Astrocyte (in vitro differentiated cells and primary cell): ENCODE results near the gene TEAD4. TPM values are rescaled to one million over a fixed set of nuclear protein-coding genes. Genes with fewer than 3 reads are reported as not detected.

Experiments used
- DNase-seq: peaks from one replicate; pipeline ENCODE4 v3.0.0-alpha.2; 2010; ENCODE audit warnings: low read depth
- FAIRE-seq: peaks from 2 replicates; lab custom pipeline; 2011; peaks lifted over from hg19 to GRCh38; lab: Jason Lieb, UNC
- H2AFZ ChIP-seq: 2 replicates; pipeline ENCODE4 v1.6.0; 2012; ENCODE audit warnings: low read depth, low read length, inconsistent platforms
- H3K27ac ChIP-seq: 2 replicates; pipeline ENCODE4 v1.5.1; 2011; ENCODE audit warnings: low read depth, low read length, inconsistent platforms
- H3K27me3 ChIP-seq: 2 replicates; pipeline ENCODE4 v1.6.0; 2011; ENCODE audit warnings: low read length, inconsistent platforms; ENCODE audit not compliant: insufficient read depth
- H3K36me3 ChIP-seq: 2 replicates; pipeline ENCODE4 v1.5.1; 2011; ENCODE audit warnings: low read length, inconsistent platforms; ENCODE audit not compliant: insufficient read depth
- H3K4me1 ChIP-seq: 2 replicates; pipeline ENCODE4 v1.5.1; 2011; ENCODE audit warnings: low read length, inconsistent platforms; ENCODE audit not compliant: insufficient read depth
- H3K4me2 ChIP-seq: 2 replicates; pipeline ENCODE4 v1.6.0; 2012; ENCODE audit warnings: low read length, inconsistent platforms
- H3K4me3 ChIP-seq: 2 replicates; pipeline ENCODE4 v1.5.1; 2011; ENCODE audit warnings: low read depth, mild to moderate bottlenecking, low read length, inconsistent platforms; ENCODE audit not compliant: insufficient read depth
- H3K79me2 ChIP-seq: 2 replicates; pipeline ENCODE4 v1.6.0; 2012; ENCODE audit warnings: mild to moderate bottlenecking, low read length, inconsistent platforms; ENCODE audit not compliant: insufficient read depth
- H3K9ac ChIP-seq: 2 replicates; pipeline ENCODE4 v1.6.0; 2012; ENCODE audit warnings: mild to moderate bottlenecking, low read length, inconsistent platforms
- H3K9me3 ChIP-seq: 2 replicates; pipeline ENCODE4 v1.5.1; 2012; ENCODE audit warnings: low read depth, mild to moderate bottlenecking, low read length, inconsistent platforms; ENCODE audit not compliant: insufficient read depth
- H4K20me1 ChIP-seq: 2 replicates; pipeline ENCODE4 v1.6.0; 2012; ENCODE audit warnings: low read length, inconsistent platforms; ENCODE audit not compliant: insufficient read depth
- H3K27ac Mint-ChIP-seq: one replicate; pipeline ENCODE4 v1.8.0; 2021; ENCODE audit warnings: mild to moderate bottlenecking, mixed read lengths; ENCODE audit not compliant: unreplicated experiment
- H3K27me3 Mint-ChIP-seq: one replicate; pipeline ENCODE4 v1.8.0; 2021; ENCODE audit warnings: low read depth, mixed read lengths; ENCODE audit not compliant: unreplicated experiment
- H3K36me3 Mint-ChIP-seq: one replicate; pipeline ENCODE4 v1.8.0; 2021; ENCODE audit warnings: low read depth, mixed read lengths; ENCODE audit not compliant: unreplicated experiment
- H3K4me1 Mint-ChIP-seq: one replicate; pipeline ENCODE4 v1.8.0; 2021; ENCODE audit warnings: low read depth, mixed read lengths; ENCODE audit not compliant: unreplicated experiment
- H3K4me3 Mint-ChIP-seq: one replicate; pipeline ENCODE4 v1.8.0; 2021; ENCODE audit warnings: mild to moderate bottlenecking, moderate library complexity, mixed read lengths; ENCODE audit not compliant: unreplicated experiment
- H3K9me3 Mint-ChIP-seq: one replicate; pipeline ENCODE4 v1.8.0; 2021; ENCODE audit warnings: mild to moderate bottlenecking, mixed read lengths; ENCODE audit not compliant: unreplicated experiment
- EZH2 ChIP-seq: IDR thresholded peaks from 2 replicates; pipeline ENCODE4 v1.6.1; 2012; ENCODE audit warnings: mild to moderate bottlenecking, low read length, inconsistent platforms; ENCODE audit not compliant: insufficient read depth
- total RNA-seq: library from RNA; stranded (reverse); gene quantifications from 2 replicates; pipeline ENCODE4 v1.2.1, GENCODE V29; 2021
- TF ChIP-seq, protein P1 (sequence below): IDR thresholded peaks from 2 replicates; pipeline ENCODE4 v1.5.1; 2011; ENCODE audit warnings: low read depth, mild to moderate bottlenecking, inconsistent platforms, low read length, moderate library complexity; ENCODE audit not compliant: insufficient read depth

Gene TEAD4
- total RNA-seq, 1 donor from 2014 or later = 19.1 TPM

DNA sequence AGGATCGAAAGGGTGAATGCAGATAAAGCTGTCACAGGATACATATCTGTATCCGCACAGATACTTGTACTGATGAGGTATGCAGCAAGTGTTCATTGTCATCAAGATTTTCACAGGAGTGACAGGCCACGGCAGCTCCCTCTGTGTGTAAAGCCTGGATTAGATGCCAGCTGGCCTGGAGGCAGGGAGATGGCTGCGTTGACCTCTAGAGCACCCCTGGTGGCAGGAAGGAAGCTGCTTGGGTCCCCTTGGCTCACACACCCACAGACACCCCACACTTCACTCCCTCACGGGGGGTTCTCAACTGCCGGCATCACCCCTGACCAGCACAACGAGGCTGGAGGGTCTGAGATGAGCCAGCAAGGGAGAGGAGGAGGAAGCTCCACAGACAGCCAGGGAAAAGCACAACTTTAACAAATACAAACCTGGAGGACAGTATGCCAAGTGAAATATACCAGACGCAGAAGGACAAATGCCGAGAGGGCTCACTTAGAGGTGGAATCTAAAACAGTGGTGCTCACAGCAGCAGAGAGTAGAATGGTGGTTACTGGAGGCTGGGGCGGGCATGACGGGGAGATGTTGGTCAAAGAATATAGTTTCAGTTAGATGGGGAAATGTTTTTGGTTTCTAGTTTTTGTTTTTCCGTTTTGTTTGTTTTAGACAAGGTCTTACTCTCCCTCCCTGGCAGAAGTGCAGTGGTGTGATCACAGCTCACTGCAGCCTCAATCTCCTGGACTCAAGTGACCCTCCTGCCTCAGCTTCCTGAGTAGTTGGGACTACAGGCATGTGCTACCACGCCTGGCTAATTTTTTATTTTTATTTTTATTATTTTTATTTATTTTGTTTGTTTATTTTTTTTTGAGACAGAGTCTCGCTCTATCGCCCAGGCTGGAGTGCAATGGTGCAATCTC lies 45.7 kb downstream of the TEAD4 start:
- peaks cover 14% of the 10 kb centered on the region for H4K20me1 ChIP-seq
- H3K79me2 ChIP-seq = peaks cover 39% of the 10 kb centered on the region
- Mint-ChIP-seq H3K27me3 (no peaks in the 10 kb centered on the region), H3K4me3 (no peak overlapping the region), H3K36me3 (peaks cover 11% of the 10 kb centered on the region), H3K9me3 (no peaks in the 10 kb centered on the region), H3K4me1 (peaks cover 7% of the 10 kb centered on the region), H3K27ac (no peak overlapping the region)
- H3K9ac ChIP-seq = peak overlapping the region; percentile 46
- H3K27ac ChIP-seq = peak overlapping the region; percentile 35
- peaks cover 23% of the 10 kb centered on the region for H3K4me1 ChIP-seq
- no peak overlapping the region for H3K4me2 ChIP-seq
- TF ChIP-seq, protein P1, sequence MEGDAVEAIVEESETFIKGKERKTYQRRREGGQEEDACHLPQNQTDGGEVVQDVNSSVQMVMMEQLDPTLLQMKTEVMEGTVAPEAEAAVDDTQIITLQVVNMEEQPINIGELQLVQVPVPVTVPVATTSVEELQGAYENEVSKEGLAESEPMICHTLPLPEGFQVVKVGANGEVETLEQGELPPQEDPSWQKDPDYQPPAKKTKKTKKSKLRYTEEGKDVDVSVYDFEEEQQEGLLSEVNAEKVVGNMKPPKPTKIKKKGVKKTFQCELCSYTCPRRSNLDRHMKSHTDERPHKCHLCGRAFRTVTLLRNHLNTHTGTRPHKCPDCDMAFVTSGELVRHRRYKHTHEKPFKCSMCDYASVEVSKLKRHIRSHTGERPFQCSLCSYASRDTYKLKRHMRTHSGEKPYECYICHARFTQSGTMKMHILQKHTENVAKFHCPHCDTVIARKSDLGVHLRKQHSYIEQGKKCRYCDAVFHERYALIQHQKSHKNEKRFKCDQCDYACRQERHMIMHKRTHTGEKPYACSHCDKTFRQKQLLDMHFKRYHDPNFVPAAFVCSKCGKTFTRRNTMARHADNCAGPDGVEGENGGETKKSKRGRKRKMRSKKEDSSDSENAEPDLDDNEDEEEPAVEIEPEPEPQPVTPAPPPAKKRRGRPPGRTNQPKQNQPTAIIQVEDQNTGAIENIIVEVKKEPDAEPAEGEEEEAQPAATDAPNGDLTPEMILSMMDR = no peak
- TF ChIP-seq EZH2 = no peak
- H2AFZ ChIP-seq = no peak overlapping the region
- no peaks in the 10 kb centered on the region for H3K36me3 ChIP-seq
- DNase-seq (no peak), FAIRE-seq (no peak)
- no peaks in the 10 kb centered on the region for H3K27me3 ChIP-seq
- no peak overlapping the region for H3K4me3 ChIP-seq
- H3K9me3 ChIP-seq = no peaks in the 10 kb centered on the region

GRCh38 chr12:3005736-3006135 lies 46.5 kb downstream of the TEAD4 start:
- Histone ChIP-seq H3K27ac (no peak overlapping the region), H3K9me3 (no peaks in the 10 kb centered on the region), H3K27me3 (no peaks in the 10 kb centered on the region), H3K9ac (no peak overlapping the region), H3K4me2 (no peak overlapping the region), H3K36me3 (no peaks in the 10 kb centered on the region), H3K4me1 (peaks cover 23% of the 10 kb centered on the region), H2AFZ (no peak overlapping the region), H4K20me1 (peaks cover 14% of the 10 kb centered on the region), H3K79me2 (peaks cover 33% of the 10 kb centered on the region), H3K4me3 (no peak overlapping the region)
- Mint-ChIP-seq H3K4me1 (peaks cover 5% of the 10 kb centered on the region), H3K9me3 (no peaks in the 10 kb centered on the region), H3K27me3 (no peaks in the 10 kb centered on the region), H3K36me3 (peaks cover 16% of the 10 kb centered on the region), H3K4me3 (no peak overlapping the region), H3K27ac (no peak overlapping the region)
- DNase-seq (peak; percentile 62), FAIRE-seq (no peak)
- no peak for TF ChIP-seq EZH2
- TF ChIP-seq, protein P1 = no peak

DNA sequence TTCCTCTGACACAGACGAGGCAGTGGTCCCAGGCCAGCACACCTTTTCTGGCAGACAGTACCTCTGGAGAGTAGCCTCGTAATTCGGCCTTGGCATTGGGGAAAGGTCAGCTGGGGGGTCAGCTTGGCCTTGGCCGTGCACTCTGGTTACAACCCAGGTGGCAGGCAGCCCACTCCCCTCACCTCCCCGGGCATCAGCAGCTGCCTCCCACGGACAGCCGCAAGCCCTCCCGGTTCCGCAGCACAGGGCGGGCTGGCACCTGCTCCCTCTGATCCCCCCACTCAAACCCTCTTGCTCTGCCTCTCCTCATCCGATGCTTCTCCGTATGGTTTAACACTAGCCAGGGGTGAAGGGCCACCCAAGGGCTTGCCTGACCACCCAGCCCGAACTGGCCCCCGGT lies 50.6 kb downstream of the TEAD4 start:
- no peak overlapping the region for H3K4me3 ChIP-seq
- Mint-ChIP-seq H3K9me3 (no peaks in the 10 kb centered on the region), H3K4me1 (peaks cover 8% of the 10 kb centered on the region), H3K27me3 (no peaks in the 10 kb centered on the region), H3K36me3 (peaks cover 20% of the 10 kb centered on the region), H3K4me3 (no peak overlapping the region), H3K27ac (no peak overlapping the region)
- DNase-seq = no peak
- no peak for FAIRE-seq
- no peaks in the 10 kb centered on the region for H3K27me3 ChIP-seq
- H3K4me2 ChIP-seq = no peak overlapping the region
- peaks cover 13% of the 10 kb centered on the region for H3K4me1 ChIP-seq
- H2AFZ ChIP-seq = no peak overlapping the region
- TF ChIP-seq, protein P1 = no peak
- TF ChIP-seq EZH2 = no peak
- peaks cover 6% of the 10 kb centered on the region for H4K20me1 ChIP-seq
- H3K9me3 ChIP-seq = no peaks in the 10 kb centered on the region
- no peak overlapping the region for H3K27ac ChIP-seq
- no peaks in the 10 kb centered on the region for H3K36me3 ChIP-seq
- H3K9ac ChIP-seq = no peak overlapping the region
- peaks cover 10% of the 10 kb centered on the region for H3K79me2 ChIP-seq
